GM10847 (cell line): ENCODE measurements around the gene INTS6L.

Experiments used
- POLR2A ChIP-seq: IDR thresholded peaks from 2 replicates; pipeline ENCODE4 v1.6.1; 2011; ENCODE audit not compliant: insufficient read length; ENCODE audit errors: extremely low read depth

Gene INTS6L

DNA sequence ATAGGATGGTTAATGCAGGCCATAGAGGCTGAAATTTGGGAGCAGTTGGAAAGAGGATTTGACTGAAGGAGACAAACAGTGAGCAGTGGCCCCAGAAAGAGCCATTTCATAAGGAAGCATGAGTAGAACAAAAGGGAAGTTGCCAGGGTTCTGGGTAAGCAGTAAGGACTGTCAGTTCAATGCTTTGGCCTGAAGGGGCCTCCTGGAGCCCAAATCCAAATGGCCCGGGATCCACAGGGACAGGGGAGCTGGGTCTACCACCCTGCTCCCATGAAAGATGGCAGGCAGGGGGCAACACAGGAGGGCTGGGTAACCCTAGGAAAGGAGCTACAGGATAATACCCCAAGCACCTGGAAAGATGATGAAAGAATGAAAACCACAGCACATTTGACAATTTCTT is 4.1 kb upstream of the INTS6L start:
- no peak for TF ChIP-seq POLR2A

DNA sequence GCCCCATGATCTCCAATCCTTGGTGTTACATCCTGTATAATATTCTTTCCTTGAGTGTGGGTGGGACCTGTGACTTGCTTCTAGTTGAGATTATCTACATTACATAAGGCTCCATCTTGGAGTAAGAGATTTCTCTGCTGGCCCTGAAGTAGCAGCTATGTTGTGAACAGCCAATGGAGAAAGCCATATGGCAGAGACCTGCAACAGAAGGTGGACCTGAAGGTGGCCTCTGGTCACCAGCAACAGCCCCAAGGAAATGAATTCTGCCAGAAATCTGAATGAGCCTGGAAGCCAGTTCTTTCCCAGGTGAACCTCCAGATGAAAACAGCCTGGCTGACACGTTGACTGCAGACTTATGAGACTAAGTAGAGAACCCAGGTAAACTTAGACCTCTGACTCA is 2.3 kb upstream of the INTS6L start:
- TF ChIP-seq POLR2A, result no peak

DNA sequence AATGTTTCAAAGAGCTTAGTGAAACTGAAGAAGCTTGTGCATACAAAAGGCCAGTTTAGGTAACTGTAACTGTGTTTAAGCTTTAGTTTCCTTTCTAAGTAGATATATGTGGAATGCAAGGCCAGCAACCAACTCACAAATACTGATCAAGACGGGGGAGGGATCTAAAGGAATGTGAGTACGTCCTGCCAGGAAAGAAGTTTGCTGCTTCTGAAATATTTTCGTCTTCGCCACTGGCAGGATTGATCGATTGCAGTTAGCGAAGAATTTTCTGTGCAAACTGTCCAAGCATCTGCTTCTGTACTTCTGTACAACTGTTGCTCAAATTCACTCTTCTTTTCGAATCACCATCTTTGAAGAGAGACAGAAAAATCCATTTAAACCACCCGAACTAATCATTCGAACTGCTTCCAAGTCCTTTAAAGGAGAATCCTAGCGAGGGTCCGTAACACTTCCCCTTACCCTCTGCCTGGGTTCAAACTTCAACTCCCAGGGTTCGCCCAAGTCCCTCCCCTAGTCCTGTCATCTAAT is 373 bp upstream of the INTS6L start:
- TF ChIP-seq POLR2A, result no peak

DNA sequence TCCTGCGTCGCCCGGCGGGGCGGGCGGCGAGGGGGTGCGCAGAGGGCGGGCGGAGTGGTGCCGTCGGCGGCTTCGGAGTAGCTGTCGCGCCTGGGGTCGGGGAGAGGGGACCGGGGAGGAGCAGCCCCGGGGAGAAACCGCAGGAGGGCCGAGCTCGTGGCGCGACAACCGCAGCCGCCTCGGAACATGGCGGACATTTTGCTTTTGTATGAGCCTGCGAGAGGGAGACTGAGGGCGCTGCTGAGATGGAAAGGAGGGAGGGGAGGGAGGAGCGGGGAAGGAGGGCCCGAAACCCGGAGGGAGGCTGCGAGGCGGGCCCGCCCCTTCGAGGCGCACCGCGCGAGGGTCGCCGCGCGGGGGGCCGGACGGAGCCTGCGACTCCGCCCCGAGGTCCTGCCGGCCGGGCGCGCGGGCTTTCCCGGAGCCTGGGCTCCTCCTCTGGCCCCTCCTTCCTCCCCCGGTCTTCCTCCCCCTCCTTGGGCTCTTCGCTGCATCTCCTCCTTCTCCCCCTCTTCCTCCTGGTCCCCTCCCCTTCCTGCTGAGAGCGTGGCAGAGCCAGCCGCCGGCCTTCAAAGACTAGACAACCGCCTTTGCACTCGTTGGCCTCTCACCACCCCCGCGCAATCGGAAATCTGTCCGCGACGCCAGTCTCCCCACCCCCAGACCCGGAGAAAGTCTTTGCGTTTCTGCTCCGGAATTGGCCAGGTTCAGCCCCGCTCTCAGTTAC is 1.1 kb downstream of the INTS6L start:
- peak; percentile 44 for TF ChIP-seq POLR2A

DNA sequence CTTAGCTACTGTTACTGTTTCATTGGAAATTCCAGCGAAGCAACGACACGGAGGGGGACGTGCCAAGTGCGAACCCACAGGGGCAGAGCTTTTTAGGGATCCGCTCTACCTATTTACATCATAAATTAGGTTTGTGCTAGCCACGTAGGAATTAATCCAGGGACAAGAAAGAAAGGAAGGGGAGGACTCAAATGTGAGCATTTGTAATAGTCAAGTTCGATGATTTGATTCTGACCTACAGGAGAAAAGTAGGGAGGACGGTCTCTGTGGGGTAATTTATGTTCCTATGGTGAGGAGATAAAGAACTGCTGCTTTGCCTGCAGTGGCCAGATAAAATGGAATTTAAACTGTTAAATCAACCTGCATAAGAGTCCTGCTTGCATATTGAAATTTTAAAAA is 1.7 kb downstream of the INTS6L start:
- TF ChIP-seq POLR2A, result no peak

DNA sequence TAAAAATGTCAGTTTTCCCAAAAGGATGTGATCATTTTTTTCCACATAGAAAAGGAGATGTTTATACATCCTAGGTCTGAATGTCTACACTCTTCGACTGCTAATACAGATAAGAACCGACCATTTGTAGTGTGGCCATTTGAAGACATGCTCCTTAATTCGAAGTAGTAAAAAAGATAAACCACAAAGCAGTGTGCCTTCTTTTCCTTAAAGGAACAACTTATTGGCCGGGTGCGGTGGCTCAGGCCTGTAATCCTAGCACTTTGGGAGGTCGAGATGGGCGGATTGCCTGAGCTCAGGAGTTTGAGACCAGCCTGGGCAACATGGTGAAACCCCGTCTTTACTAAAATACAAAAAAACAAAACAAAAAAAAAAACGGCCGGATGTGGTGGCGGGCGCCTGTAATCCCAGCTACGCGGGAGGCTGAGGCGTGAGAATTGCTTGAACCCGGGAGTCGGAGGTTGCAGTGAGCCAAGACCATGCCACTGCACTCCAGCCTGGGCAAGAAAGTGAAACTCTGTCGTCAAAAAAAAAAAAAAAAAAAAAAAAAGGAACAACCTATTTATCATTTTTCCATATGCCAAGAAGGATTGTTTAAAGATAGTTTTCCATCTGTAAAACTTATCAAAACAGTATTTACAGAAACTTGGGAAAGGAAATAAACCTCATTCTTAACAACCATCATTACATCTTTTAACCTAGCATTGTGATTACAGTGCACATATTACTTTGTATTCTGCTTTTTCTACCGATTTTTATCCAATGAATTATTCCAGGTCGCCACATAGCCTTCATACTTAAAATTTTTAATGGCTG is 2.6 kb downstream of the INTS6L start:
- TF ChIP-seq POLR2A, result no peak

DNA sequence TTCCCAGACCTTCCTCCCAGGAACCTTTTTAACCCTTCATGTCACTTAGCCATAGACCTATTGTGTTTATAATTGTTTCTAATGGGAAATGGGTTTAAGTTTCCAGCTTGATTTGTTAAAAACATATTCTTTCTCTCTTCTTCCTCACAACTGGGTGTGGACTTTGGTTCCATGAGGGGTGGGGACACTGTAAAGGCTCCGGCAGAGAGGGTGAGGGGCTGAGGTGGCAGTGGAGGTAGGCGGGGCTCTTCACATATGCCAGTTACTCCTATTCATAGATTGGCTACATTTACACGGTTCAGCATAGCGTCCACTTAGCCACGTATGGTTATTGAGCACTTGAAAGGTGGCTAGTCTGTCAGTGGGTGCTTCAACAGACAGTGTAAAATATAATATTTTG is 7.8 kb downstream of the INTS6L start:
- no peak for TF ChIP-seq POLR2A

DNA sequence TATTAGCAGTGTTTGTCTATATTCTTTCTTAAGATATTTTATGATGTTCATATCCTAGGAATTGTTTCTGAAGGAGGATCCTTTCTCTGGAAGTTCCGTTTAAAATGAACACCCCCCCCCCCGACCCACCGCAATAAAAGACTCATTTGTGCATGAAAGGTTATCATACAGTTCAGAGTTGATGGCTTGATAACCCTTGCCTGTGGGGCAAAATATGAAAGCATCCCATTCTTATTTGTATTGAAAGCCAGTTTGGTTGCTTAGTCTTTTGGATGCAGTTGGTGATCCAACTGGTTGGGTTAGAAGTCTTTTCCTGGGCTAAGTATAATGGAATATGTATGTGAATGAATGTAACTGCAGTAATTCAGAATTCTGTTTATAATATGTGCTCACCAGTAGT is 8.3 kb downstream of the INTS6L start:
- no peak for TF ChIP-seq POLR2A

DNA sequence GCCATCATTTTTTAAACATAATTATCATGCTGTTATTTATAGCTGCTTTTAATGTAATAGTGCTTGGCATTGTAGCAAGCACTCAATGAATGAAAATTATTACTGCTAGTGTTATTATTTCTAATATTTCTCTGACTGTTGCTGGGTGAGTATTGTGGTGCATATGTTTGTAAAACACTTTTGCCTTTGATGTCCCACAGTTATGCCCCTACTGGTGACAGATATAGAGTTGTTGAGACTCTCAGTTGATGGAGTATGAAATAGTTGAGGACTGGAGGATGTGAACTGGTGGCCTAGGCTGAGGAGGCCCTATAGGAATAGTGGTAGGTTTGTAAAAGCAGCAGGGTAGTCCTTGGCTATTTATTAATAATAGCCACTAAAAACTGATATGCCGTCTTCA is 9.6 kb downstream of the INTS6L start:
- TF ChIP-seq POLR2A, result no peak

DNA sequence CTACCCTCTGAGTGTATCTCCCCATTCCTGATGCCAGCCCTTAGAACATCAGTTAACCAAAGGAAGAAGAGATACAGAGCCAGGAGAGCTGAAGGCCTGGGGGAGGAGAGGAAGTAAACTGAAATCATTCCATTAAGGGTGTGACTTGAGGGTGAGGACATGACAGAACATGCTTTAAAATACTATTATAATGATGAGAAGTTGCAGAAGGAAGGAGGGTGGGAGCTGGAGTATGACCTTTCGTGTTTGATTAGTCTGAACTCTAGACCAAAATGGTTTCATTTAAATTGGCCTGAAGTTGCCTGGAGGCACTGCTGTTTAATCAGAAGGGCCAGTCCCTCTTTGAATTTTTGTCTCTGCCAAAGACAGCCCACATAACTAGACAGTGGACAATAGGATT is 11.4 kb downstream of the INTS6L start:
- TF ChIP-seq POLR2A, result no peak

DNA sequence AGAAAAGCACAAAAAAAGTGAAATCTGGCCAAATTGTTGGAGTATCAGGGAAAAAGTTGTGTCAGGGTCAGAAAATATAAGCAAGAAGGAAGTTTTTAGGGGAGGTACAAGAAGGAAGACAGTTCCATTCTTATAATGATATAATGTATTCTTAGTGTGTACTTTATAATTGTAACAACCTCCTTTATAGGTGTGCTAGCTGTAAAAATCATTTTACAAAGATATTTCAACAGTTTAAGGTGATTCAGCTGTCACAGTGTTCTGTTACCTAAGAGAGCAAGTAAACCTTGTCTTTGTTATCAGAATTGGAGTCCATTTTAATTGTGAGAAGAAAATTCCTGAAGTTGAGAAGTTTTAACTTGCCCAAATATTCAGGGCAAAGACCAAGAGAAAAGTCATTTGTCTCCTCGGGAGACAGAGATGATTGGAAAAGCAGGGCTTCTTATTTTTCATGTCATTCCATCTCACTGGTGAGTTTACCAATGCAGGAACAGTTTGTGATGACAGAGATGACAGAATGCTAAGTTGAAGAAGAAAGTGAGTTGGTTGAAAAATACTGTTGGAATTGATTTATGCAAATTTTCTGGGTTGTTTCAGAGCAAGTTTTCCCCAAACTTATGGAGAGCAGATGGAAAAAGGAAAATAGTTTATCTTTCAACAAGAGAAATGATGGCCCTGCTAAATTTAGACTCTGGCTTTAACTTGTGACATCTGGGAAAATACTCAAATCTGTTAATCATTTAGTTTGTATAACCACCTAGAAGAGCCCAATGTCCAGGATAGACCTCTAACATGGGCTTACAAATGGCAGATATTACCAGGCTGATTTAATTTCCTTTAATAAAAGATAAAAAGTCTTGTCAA is 14.8 kb downstream of the INTS6L start:
- TF ChIP-seq POLR2A, result no peak

DNA sequence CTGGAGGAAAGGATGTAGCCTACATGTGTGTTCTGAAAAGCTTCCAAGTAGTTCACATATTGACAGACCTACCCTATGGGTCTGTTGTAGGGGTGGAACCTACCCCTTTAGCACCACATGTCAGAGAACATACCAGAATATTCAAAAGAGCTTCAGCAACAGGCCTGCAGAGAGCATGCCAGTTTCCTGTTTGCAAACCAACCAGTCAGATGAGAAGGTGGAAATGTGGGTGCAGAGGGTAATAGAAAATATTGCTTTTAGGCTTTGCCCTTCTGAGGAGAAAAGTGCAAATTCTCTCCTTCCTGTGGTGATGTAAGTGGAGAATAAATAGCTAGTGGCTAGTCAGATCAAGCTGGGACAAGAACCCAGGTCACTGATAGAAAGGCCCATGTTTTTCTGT is 16.4 kb downstream of the INTS6L start:
- no peak for TF ChIP-seq POLR2A

DNA sequence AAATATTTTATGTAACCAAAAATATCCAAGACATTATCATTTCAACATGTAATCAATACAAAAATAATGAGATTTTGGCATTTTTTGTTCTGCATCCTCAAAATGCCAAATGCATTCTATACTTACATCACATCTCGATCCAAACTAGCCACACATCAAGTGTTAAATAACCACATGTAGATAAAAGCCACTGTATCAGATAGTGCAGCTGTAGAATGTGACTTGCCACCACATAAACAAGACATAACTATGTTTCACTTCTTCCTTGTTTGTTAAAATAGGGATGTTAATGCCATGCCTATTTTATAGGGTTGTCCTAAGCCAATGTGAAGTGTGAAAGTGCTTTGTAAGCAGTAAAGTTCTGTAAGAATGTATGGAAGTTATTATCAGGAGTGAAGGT is 20.9 kb downstream of the INTS6L start:
- no peak for TF ChIP-seq POLR2A

DNA sequence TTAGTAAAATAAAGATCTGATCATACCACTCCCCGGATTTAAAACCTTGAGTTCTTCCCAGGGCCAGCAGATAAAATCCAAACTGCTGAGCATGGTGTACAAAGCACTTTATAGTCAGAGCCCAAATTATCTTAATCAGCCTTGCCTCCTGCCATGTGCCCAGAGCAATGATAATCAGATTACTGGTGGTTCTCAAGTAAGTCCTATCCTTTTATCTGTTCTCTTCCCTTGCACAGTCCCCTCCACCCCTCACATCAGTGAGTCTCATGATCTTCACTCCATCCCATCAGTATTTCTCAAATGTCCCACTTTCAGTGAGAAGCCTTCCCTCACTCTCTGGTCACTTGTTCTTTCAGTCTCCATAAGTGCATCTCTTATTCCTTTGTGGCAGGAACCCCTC is 22.7 kb downstream of the INTS6L start:
- no peak for TF ChIP-seq POLR2A

DNA sequence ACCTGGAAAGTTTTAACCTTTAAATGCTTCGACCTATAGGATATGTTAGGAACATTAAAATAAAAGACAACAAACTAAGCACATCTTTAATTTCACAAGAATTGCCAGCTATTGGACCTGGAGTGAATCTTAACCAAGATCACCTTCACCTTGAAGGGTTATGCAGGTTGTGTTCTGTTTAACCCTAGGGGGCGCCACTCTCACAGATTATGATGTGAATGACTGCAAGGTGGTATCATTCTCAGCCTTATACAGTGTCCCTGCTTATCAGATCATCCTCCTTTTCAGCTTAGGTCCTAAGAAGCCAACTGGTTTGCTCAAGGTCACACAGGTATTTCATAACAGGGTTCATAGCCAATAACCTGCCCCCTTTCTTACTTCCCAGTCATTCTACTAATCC is 23.5 kb downstream of the INTS6L start:
- no peak for TF ChIP-seq POLR2A

DNA sequence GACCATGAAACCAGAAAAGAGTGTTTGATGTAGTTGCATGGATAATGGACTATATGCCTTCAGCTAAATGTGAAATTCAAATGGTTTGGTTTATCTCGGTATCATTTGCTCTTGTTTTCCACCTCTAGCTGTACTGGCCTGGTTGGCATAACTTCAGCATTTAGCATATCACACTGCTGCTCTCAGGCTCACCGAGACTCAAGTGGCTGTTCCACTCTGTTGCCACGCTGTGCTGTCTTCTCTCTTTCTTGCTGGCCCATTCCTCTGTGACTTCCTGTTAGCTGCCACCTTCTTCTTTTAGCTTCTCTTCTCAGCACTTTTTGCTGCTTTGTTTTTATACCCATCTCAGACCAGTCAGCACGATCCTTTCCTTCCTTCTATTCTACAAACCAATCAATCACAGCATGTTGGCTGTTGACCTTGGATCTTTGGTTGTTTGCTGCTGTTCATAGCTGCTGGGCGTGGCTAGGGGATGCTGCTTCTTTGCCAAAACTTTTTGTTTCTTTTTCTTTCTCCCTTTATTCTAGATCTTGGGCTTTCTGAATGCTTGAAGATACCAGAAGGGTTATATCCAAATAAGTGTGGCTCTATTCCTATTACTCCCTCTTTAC is 24.0 kb downstream of the INTS6L start:
- no peak for TF ChIP-seq POLR2A

DNA sequence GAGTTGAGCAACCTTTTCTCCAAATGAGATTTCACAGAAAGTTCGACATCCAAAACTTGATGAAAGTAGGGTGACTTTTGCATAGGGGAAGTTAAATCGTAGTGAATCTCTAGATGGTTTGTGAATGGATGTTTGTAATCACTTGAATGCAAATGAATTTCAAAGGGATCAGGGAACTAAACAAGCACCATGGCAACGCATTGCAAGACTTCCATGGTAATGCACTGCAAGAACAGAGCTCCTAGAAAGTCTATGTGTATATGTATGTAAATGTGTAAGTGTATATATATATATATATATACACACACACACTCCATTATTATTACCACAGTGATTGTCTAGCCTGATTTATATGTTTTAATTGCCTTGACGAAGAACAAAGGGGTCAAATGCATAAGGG is 27.3 kb downstream of the INTS6L start:
- TF ChIP-seq POLR2A, result no peak
